NCI-H1694 treated with DMSO at 0.1 percent for 48 hours (cell line): Measurements from ENCODE around the gene DMRTC1.
"Not testable (repeated sequence)": the region's sequence is repeated elsewhere in the genome, so short reads cannot be mapped to it uniquely, and the experiment has no call there.

Source experiments
- DNase-seq: peaks from one replicate; lab custom pipeline; 2025; lab: John Stamatoyannopoulos, UW

DMRTC1 gene

GRCh38 chrX:72943819-72944169 is at the start of gene DMRTC1:
TSS of gene DMRTC1 (minus strand) at chrX:72943837. CDS start at chrX:72875694, 68,143 bp downstream.
- DNase-seq: not testable (repeated sequence)

- not testable (repeated sequence) for DNase-seq
Observed at GRCh38 chrX:72980894-72981469, 37.3 kb upstream of the DMRTC1 start.

DNA sequence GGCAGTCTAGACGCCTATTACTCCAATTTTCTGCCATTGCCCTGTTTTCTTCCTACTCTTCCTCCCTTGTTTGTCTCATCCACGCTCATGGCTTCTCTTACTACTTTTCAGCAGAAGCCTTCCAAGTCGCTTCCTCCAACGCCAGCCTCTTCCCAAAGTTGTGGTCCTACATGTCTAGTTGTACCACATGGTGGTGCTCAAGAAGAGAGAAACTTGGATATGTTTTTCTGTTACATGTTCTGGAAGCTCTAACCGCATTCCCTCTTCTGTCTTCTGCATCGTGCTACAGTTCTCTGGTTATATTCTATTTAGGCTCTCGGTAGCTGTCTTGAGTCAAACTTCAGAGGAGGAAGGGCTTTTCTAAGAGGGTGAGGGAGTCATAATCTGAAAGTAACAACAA is 31.2 kb upstream of the DMRTC1 start:
- not testable (repeated sequence) for DNase-seq

- not testable (repeated sequence) for DNase-seq
Observed at GRCh38 chrX:72971859-72972258, 28.2 kb upstream of the DMRTC1 start.

GRCh38 chrX:72959971-72960370 is 16.3 kb upstream of the DMRTC1 start:
- not testable (repeated sequence) for DNase-seq

GRCh38 chrX:72943035-72943818 is 410 bp downstream of the DMRTC1 start:
- not testable (repeated sequence) for DNase-seq

DNA sequence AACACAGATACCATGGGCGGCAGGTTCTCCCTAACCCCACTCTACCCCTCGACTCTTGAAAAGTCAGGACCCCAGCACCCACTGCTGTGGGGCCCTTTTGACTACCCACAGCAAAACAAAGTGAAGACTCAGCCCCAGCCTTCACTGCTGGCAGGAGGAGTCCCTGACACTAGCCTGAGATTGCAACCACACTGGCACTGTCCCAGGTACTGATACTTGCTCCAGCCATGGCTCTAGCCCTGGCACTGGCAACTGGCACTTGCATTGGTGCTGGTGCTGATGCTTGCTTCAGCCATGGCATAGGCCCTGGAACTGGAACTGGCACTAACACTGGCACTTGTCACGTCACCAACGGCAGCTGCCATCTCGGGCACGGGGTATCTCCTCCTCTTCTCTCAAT is 1.4 kb downstream of the DMRTC1 start:
- not testable (repeated sequence) for DNase-seq

DNA sequence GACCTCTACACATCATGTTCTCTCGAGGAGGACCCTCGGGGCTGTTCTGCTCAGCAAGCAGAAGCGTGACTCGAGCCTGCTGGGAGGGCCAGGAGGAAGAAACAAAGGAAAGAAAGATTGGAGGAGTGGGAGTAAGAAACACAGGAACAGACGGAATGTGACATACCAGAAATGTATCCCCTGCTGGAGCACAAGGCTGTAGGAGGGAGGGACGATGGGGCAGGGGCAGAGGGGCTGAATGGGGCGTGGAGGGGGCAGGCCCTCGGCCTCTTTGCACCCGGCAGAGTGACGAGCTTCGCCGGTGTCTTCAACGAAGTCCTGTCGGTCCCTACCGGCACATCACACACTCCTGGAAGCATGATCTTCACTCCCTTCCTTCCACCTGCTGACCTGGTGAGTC is 5.7 kb downstream of the DMRTC1 start, which contains the start of gene FAM236A:
Gene FAM236A (plus strand): TSS at position 301 of the 400 bp plus-strand sequence. CDS start 57 bp downstream, at position 358.
- not testable (repeated sequence) for DNase-seq

- DNase-seq: not testable (repeated sequence)
Observed at GRCh38 chrX:72936882-72937455, 6.7 kb downstream of the DMRTC1 start.

DNA sequence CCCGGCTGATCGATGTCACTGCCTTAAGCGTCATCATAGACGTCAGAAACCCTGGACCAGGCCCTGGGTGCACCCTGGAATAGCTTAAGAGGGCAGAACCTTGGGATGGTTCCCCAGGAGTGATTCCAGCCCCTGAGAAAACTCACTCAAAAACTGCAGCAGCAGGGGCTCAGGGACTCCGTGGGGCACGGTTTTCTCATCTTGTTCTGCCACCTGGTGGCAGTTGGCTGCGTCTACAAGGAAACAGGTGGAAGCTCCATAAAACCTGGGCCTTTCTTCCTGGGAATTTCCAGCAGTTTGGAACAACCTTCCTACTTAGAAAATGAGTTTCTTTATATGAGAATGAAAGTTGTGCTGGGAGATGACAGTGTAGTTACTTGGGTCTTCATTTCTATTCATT is 7.2 kb downstream of the DMRTC1 start:
- not testable (repeated sequence) for DNase-seq

DNA sequence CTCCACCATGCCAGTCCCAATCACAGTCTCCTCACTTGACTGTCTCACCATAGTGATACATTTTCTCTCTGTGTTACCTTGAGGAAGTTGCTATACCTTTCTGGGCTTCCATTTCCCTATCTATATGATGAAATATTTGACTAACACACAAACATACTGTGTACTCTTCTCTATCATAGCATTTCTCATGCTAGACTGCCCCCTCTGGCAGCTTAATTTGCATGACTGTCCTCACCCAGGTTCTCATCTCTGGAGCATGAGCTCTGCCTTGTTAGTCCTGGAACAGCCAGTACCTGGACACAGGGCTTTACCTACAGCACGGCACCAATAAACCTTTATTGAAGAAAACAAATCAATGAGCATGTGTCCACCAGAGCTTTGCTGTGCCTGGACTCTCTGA is 11.4 kb downstream of the DMRTC1 start:
- DNase-seq: not testable (repeated sequence)

DNA sequence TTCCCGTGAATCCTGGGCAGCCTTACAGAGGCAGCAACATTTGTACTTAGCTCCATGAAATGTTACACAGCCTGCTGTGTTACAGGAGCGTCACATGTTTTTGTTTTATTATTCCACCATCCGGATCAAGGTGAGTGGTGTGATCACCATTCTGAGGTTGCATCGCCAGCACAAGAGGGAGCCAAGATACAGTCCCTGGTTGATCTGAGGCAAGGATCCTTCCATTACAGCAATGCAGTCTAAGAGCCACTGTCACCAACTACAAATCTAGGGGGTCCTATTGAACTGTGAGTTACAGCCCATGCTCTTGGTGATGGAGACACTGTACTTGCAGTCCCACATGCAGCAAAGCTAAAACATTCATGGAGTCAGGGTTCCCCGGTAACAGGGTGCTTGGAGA is 27.5 kb downstream of the DMRTC1 start:
- DNase-seq: not testable (repeated sequence)

DNA sequence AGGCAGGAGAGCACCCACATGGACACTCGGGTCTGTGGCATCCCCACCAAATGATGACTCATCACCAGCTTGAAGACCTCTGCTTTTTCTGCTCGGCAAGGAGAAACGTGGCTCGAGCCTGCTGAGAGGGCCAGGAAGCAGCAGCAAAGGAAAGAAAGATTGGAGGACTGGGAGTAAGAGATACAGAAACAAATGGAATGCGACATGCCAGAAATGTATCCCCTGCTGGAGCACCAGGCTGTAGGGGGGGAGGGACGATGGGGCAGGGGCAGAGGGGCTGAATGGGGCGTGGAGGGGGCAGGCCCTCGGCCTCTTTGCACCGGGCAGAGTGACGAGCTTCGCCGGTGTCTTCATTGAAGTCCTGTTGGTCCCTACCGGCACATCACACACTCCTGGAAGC is 31.3 kb downstream of the DMRTC1 start, which contains the start of gene FAM236C:
Gene FAM236C (plus strand): TSS at position 301 of the 400 bp plus-strand sequence. CDS start 100 bp downstream, outside the sequence.
- DNase-seq: not testable (repeated sequence)

DNA sequence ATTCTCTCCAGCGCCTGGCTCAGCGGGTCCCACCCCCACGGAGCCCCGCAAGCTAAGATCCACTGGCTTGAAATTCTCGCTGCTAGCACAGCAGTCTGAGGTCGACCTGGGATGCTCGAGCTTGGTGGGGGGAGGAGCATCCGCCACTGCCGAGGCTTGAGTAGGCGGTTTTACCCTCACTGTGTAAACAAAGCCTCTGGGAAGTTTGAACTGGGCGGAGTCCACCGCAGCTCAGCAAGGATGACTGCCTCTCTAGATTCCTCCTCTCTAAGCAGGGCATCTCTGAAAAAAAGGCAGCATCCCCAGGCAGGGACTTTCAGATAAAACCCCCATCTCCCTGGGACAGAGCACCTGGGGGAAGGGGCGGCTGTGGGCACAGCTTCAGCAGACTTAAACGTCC is 53.9 kb downstream of the DMRTC1 start:
- not testable (repeated sequence) for DNase-seq

DNA sequence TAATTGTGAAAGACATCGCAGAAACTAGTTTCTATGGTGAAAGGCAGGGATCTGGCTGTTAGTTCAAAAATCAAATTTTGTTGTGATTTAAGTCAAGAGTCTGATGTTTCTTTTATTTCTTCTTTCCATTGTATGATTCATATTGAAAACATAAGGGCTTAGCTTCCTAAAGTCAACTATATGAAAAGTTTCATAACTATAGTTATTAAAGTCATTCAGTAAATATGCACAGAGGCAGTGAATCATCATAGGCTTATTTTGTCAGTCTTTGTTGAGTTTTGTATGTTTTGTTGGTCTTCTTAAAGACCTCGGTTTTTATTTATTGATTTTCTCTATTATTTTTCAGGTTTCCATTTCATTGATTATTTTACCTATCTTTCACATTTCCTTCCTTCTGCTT is 60.7 kb downstream of the DMRTC1 start:
- DNase-seq: not testable (repeated sequence)

- DNase-seq: not testable (repeated sequence)
Observed at GRCh38 chrX:72837532-72837931, 106.1 kb downstream of the DMRTC1 start.

DNA sequence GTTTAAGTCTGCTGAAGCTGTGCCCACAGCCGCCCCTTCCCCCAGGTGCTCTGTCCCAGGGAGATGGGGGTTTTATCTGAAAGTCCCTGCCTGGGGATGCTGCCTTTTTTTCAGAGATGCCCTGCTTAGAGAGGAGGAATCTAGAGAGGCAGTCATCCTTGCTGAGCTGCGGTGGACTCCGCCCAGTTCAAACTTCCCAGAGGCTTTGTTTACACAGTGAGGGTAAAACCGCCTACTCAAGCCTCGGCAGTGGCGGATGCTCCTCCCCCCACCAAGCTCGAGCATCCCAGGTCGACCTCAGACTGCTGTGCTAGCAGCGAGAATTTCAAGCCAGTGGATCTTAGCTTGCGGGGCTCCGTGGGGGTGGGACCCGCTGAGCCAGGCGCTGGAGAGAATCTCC is 112.9 kb downstream of the DMRTC1 start:
- DNase-seq: not testable (repeated sequence)
